Natural killer cell (primary cell): ENCODE results near the gene NEO1. TPM values are rescaled to one million over a fixed set of nuclear protein-coding genes. Genes with fewer than 3 reads are reported as not detected.

Experiments used
- ATAC-seq, 3 donors: fragments of 150-1000 bp in 2 of 3; fragments of 200-7000 bp in 1 of 3; cut with Tn5 transposase; 1 replicate in 1 of 3; 2 replicates in 2 of 3; pipeline ENCODE4 v1.10.0; 2021; ENCODE audit warnings: mild to moderate bottlenecking in 2 of 3, moderate library complexity in 2 of 3
- DNase-seq, 2 donors: peaks; one replicate each; pipeline versions ENCODE4 v3.0.0 to v3.0.0-alpha.2; 2013 to 2021; ENCODE audit warnings: mixed read lengths in 1 of 2
- H3K27ac ChIP-seq: one replicate; pipeline ENCODE4 v1.5.1; 2013; ENCODE audit warnings: mild to moderate bottlenecking, low read length
- H3K27me3 ChIP-seq: one replicate; pipeline ENCODE4 v1.6.1; 2013; ENCODE audit warnings: low read length; ENCODE audit not compliant: control insufficient read depth, insufficient read depth
- H3K36me3 ChIP-seq: one replicate; pipeline ENCODE4 v1.6.1; 2013; ENCODE audit warnings: low read length; ENCODE audit not compliant: control insufficient read depth, insufficient read depth
- H3K4me1 ChIP-seq: one replicate; pipeline ENCODE4 v1.6.1; 2013; ENCODE audit warnings: low read length; ENCODE audit not compliant: control insufficient read depth, insufficient read depth
- H3K4me3 ChIP-seq: one replicate; pipeline ENCODE4 v1.5.1; 2013; ENCODE audit warnings: low read length
- H3K9me3 ChIP-seq: one replicate; pipeline ENCODE4 v1.6.1; 2013; ENCODE audit warnings: low read length; ENCODE audit not compliant: control insufficient read depth, insufficient read depth
- H3K27ac Mint-ChIP-seq, 2 donors: one replicate each; pipeline ENCODE4 v1.8.0; 2022; ENCODE audit warnings: mild to moderate bottlenecking in 2 of 2, mixed read lengths in 2 of 2, moderate library complexity in 1 of 2
- H3K27me3 Mint-ChIP-seq, 2 donors: one replicate each; pipeline ENCODE4 v1.8.0; 2022; ENCODE audit warnings: low read depth in 2 of 2, mixed read lengths in 2 of 2
- H3K36me3 Mint-ChIP-seq: one replicate; pipeline ENCODE4 v1.8.0; 2022; ENCODE audit warnings: mixed read lengths
- H3K4me1 Mint-ChIP-seq, 2 donors: one replicate each; pipeline ENCODE4 v1.8.0; 2022; ENCODE audit warnings: mixed read lengths in 2 of 2
- H3K4me3 Mint-ChIP-seq: one replicate; pipeline ENCODE4 v1.8.0; 2022; ENCODE audit warnings: mild to moderate bottlenecking, moderate library complexity, mixed read lengths
- H3K9me3 Mint-ChIP-seq, 2 donors: one replicate each; pipeline ENCODE4 v1.8.0; 2022; ENCODE audit warnings: mixed read lengths in 2 of 2
- WGBS: methylation state at CpG from one replicate; pipeline ENCODE4 v1.1.7; 2013; ENCODE audit warnings: missing lambda C conversion rate; ENCODE audit not compliant: insufficient coverage; 5-methylcytosine and 5-hydroxymethylcytosine counted together
- intact Hi-C: fragments of 100-400 bp; cut with micrococcal nuclease; formaldehyde crosslinking; loops from one replicate; pipeline ENCODE4 v1.14.2; 2022
- total RNA-seq, 4 donors: library from RNA; stranded (reverse); fragments of 120-200 nt in 1 of 4; gene quantifications; one replicate each; pipeline versions ENCODE4 v1.2.3 to v1.2.4, GENCODE V29; 2013 to 2022
- TF ChIP-seq, protein P1 (sequence below): fragments of 200-600 bp; IDR thresholded peaks from one replicate; pipeline ENCODE4 v1.8.0; 2022; ENCODE audit warnings: antibody characterized with exemption

Gene NEO1
- total RNA-seq, 3 donors from 2014 or later (not counting 1 experiment from before 2014, with no cell fraction given): 16.3 to 19.0 (median 17.4) TPM

GRCh38 chr15:73286311-73286710 lies 234.0 kb downstream of the NEO1 start:
- Mint-ChIP-seq H3K27ac (no peak overlapping the region), H3K4me1 (no peaks in the 10 kb centered on the region), H3K27me3 (no peaks in the 10 kb centered on the region), H3K36me3 (no peaks in the 10 kb centered on the region), H3K4me3 (no peak overlapping the region), H3K9me3 (no peaks in the 10 kb centered on the region)
- WGBS: 97% methylated on average over 2 of the region's 2 CpGs
- intact Hi-C loops: no loop called here
- H3K27ac ChIP-seq: no peak overlapping the region
- H3K4me1 ChIP-seq: no peaks in the 10 kb centered on the region
- H3K4me3 ChIP-seq: no peak overlapping the region
- H3K36me3 ChIP-seq: peaks cover 9% of the 10 kb centered on the region
- no peaks in the 10 kb centered on the region for H3K9me3 ChIP-seq
- DNase-seq: no peak
- ATAC-seq: no peak
- TF ChIP-seq, protein P1, sequence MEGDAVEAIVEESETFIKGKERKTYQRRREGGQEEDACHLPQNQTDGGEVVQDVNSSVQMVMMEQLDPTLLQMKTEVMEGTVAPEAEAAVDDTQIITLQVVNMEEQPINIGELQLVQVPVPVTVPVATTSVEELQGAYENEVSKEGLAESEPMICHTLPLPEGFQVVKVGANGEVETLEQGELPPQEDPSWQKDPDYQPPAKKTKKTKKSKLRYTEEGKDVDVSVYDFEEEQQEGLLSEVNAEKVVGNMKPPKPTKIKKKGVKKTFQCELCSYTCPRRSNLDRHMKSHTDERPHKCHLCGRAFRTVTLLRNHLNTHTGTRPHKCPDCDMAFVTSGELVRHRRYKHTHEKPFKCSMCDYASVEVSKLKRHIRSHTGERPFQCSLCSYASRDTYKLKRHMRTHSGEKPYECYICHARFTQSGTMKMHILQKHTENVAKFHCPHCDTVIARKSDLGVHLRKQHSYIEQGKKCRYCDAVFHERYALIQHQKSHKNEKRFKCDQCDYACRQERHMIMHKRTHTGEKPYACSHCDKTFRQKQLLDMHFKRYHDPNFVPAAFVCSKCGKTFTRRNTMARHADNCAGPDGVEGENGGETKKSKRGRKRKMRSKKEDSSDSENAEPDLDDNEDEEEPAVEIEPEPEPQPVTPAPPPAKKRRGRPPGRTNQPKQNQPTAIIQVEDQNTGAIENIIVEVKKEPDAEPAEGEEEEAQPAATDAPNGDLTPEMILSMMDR: no peak
- no peaks in the 10 kb centered on the region for H3K27me3 ChIP-seq

- no peak for DNase-seq
- H3K27me3 ChIP-seq: no peaks in the 10 kb centered on the region
- intact Hi-C loops: no loop called here
- H3K9me3 Mint-ChIP-seq: no peaks in the 10 kb centered on the region
- ATAC-seq: no peak
- no peak overlapping the region for H3K4me3 ChIP-seq
- no peaks in the 10 kb centered on the region for H3K36me3 Mint-ChIP-seq
- no peaks in the 10 kb centered on the region for H3K4me1 Mint-ChIP-seq
- TF ChIP-seq, protein P1: no peak
- H3K27ac ChIP-seq: no peak overlapping the region
- no peak overlapping the region for H3K4me3 Mint-ChIP-seq
- 0% methylated on average over 1 of the region's 1 CpG for WGBS
- no peaks in the 10 kb centered on the region for H3K27me3 Mint-ChIP-seq
- no peaks in the 10 kb centered on the region for H3K4me1 ChIP-seq
- no peaks in the 10 kb centered on the region for H3K9me3 ChIP-seq
- peaks cover 9% of the 10 kb centered on the region for H3K36me3 ChIP-seq
- H3K27ac Mint-ChIP-seq: no peak overlapping the region
Observed at GRCh38 chr15:73287019-73287418, 234.8 kb downstream of the NEO1 start.

- peaks cover 6% of the 10 kb centered on the region for H3K36me3 ChIP-seq
- Mint-ChIP-seq H3K36me3 (no peaks in the 10 kb centered on the region), H3K4me3 (no peak overlapping the region), H3K27ac (no peak overlapping the region), H3K9me3 (no peaks in the 10 kb centered on the region), H3K27me3 (no peaks in the 10 kb centered on the region), H3K4me1 (no peaks in the 10 kb centered on the region)
- H3K27me3 ChIP-seq: no peaks in the 10 kb centered on the region
- H3K4me1 ChIP-seq: no peaks in the 10 kb centered on the region
- H3K4me3 ChIP-seq: no peak overlapping the region
- DNase-seq (no peak), ATAC-seq (no peak)
- TF ChIP-seq, protein P1: no peak
- 100% methylated on average over 1 of the region's 1 CpG for WGBS
- intact Hi-C loops: no loop called here
- H3K9me3 ChIP-seq: no peaks in the 10 kb centered on the region
- no peak overlapping the region for H3K27ac ChIP-seq
Observed at GRCh38 chr15:73291441-73291840, 239.2 kb downstream of the NEO1 start.

- no peaks in the 10 kb centered on the region for H3K27me3 Mint-ChIP-seq
- H3K36me3 ChIP-seq: peaks cover 2% of the 10 kb centered on the region
- no peaks in the 10 kb centered on the region for H3K9me3 ChIP-seq
- no peaks in the 10 kb centered on the region for H3K36me3 Mint-ChIP-seq
- ATAC-seq: no peak
- no peak overlapping the region for H3K27ac Mint-ChIP-seq
- no peak overlapping the region for H3K4me3 Mint-ChIP-seq
- H3K4me1 ChIP-seq: no peaks in the 10 kb centered on the region
- H3K4me3 ChIP-seq: no peak overlapping the region
- no peak overlapping the region for H3K27ac ChIP-seq
- no peaks in the 10 kb centered on the region for H3K4me1 Mint-ChIP-seq
- H3K27me3 ChIP-seq: no peaks in the 10 kb centered on the region
- 77% methylated on average over 4 of the region's 4 CpGs for WGBS
- H3K9me3 Mint-ChIP-seq: no peaks in the 10 kb centered on the region
- intact Hi-C loops: no loop called here
- TF ChIP-seq, protein P1: no peak
- DNase-seq: no peak
Observed at GRCh38 chr15:73293773-73294172, 241.5 kb downstream of the NEO1 start.
